ENCODE data around the gene SEMA3B. TPM values are rescaled to one million over a fixed set of nuclear protein-coding genes. Genes with fewer than 3 reads are reported as not detected.
A peak's percentile ranks its signal among the peaks of the same experiment; 100 is the strongest.

Gene SEMA3B
- total and polyA plus RNA-seq, 2 experiments from 2014 or later, result 2.4 to 3.3 TPM

GRCh38 chr3:50299638-50299928 is 30.6 kb downstream of the SEMA3B start:
- TF ChIP-seq ETS1 (IDR thresholded peaks at IDR 0.05) (no peak), CREB1 (CRISPR knock-in tag; IDR thresholded peaks at IDR 0.05; ENCODE audit: low read depth) (no peak), ZNF331 (CRISPR knock-in tag; IDR thresholded peaks at IDR 0.05; ENCODE audit: low read depth) (no peak), CTCF (conservative IDR thresholded peaks at IDR 0.05; ENCODE audit: low read depth in 2 of 2) (no peak), NANOG (IDR thresholded peaks at IDR 0.05; ENCODE audit: borderline replicate concordance) (no peak), STAT1 (IDR thresholded peaks at IDR 0.05; ENCODE audit: unreplicated experiment) (no peak), POLR2AphosphoS5 (IDR thresholded peaks at IDR 0.05; ENCODE audit: low read depth) (no peak), EZH2 (IDR thresholded peaks at IDR 0.05; ENCODE audit: low read depth, unreplicated experiment) (no peak), EZH2phosphoT487 (IDR thresholded peaks at IDR 0.05; ENCODE audit: unreplicated experiment) (no peak), REST (IDR thresholded peaks at IDR 0.05; ENCODE audit: unreplicated experiment) (no peak), ZNF462 (CRISPR knock-in tag; IDR thresholded peaks at IDR 0.05) (no peak), ZNF114 (CRISPR knock-in tag; IDR thresholded peaks at IDR 0.05) (no peak), JUNB (IDR thresholded peaks at IDR 0.05; ENCODE audit: unreplicated experiment) (no peak)
- Histone ChIP-seq H3K4me1 (ENCODE audit: insufficient read depth) (peaks cover 25% of the 10 kb centered on the region), H4K20me1 (replicated peaks; ENCODE audit: insufficient read depth) (no peaks in the 10 kb centered on the region), H3K79me2 (replicated peaks; ENCODE audit: insufficient read depth) (no peaks in the 10 kb centered on the region), H2AFZ (peak overlapping the region; percentile 44; the same call in 1 of the 2 replicates), H3K36me3 (ENCODE audit: insufficient read depth) (no peaks in the 10 kb centered on the region), H3K4me2 (peak overlapping the region; percentile 77), H3K4me3 (peak overlapping the region; percentile 49), H3F3A (replicated peaks; ENCODE audit: low read depth) (peaks cover 17% of the 10 kb centered on the region), H3K27me3 (ENCODE audit: insufficient read depth) (no peaks in the 10 kb centered on the region), H3K27ac (ENCODE audit: low read depth) (peak overlapping the region; percentile 56; the same call in 1 of the 2 replicates), H3K9me2 (ENCODE audit: insufficient read depth) (no peaks in the 10 kb centered on the region)
- Mint-ChIP-seq H3K36me3 (ENCODE audit: low read depth) (0 out of 3 replicates have a peak, but pooled peaks cover under 1% of the 10 kb centered on the region), H3K9me3 (peaks cover 1% of the 10 kb centered on the region; the same call in 1 of the 3 replicates), H3K27ac (peak overlapping the region; percentile 48; the same call in 1 of the 2 replicates), H3K4me3 (peak overlapping the region; percentile 98), H3K4me1 (peaks cover 22% of the 10 kb centered on the region), H3K27me3 (ENCODE audit: insufficient read depth, low read depth, poor library complexity) (peaks cover 23% of the 10 kb centered on the region)
- ATAC-seq, result no peak; the same call in 2 of the 3 replicates
- DNase-seq (ENCODE audit: low spot score), result no peak
